GM21390 (cell line): ENCODE measurements around the gene ARMC2.
"Not testable (repeated sequence)": the region's sequence is repeated elsewhere in the genome, so short reads cannot be mapped to it uniquely, and the experiment has no call there.

Experiments
- ATAC-seq: cut with Tn5 transposase; IDR thresholded peaks from one replicate; pipeline ENCODE4 v1.9.1; 2021; ENCODE audit not compliant: unreplicated experiment

Gene ARMC2

GRCh38 chr6:108848116-108848868 lies at the start of gene ARMC2:
Gene ARMC2, plus strand, starts transcription at chr6:108848422. Its CDS starts 5,846 bp downstream, at chr6:108854268.
- peak; percentile 98 for ATAC-seq

- ATAC-seq = no peak
Observed at GRCh38 chr6:108798670-108799353, 49.4 kb upstream of the ARMC2 start.

- no peak for ATAC-seq
Observed at GRCh38 chr6:108799354-108799717, 48.9 kb upstream of the ARMC2 start.

- no peak for ATAC-seq
Observed at GRCh38 chr6:108799791-108800190, 48.4 kb upstream of the ARMC2 start.

GRCh38 chr6:108800427-108800864 lies 47.8 kb upstream of the ARMC2 start:
- ATAC-seq = no peak

GRCh38 chr6:108801366-108801765 lies 46.9 kb upstream of the ARMC2 start:
- no peak for ATAC-seq

GRCh38 chr6:108803982-108804490 lies 44.2 kb upstream of the ARMC2 start:
- no peak for ATAC-seq

GRCh38 chr6:108804956-108805355 lies 43.3 kb upstream of the ARMC2 start:
- ATAC-seq = no peak

GRCh38 chr6:108805611-108806167 lies 42.5 kb upstream of the ARMC2 start:
- ATAC-seq = peak; percentile 91

GRCh38 chr6:108806171-108806570 lies 42.1 kb upstream of the ARMC2 start:
- peak; percentile 7 for ATAC-seq

- no peak for ATAC-seq
Observed at GRCh38 chr6:108806665-108807064, 41.6 kb upstream of the ARMC2 start.

- no peak for ATAC-seq
Observed at GRCh38 chr6:108807928-108808327, 40.3 kb upstream of the ARMC2 start.

GRCh38 chr6:108809211-108809610 lies 39.0 kb upstream of the ARMC2 start:
- no peak for ATAC-seq

GRCh38 chr6:108810057-108810643 lies 38.1 kb upstream of the ARMC2 start:
- no peak for ATAC-seq

- ATAC-seq = no peak
Observed at GRCh38 chr6:108811490-108811889, 36.7 kb upstream of the ARMC2 start.

GRCh38 chr6:108813218-108813617 lies 35.0 kb upstream of the ARMC2 start:
- not testable (repeated sequence) for ATAC-seq

- ATAC-seq = not testable (repeated sequence)
Observed at GRCh38 chr6:108817276-108817675, 30.9 kb upstream of the ARMC2 start.

- no peak for ATAC-seq
Observed at GRCh38 chr6:108820006-108820405, 28.2 kb upstream of the ARMC2 start.

GRCh38 chr6:108822401-108822800 lies 25.8 kb upstream of the ARMC2 start:
- ATAC-seq = no peak

- ATAC-seq = no peak
Observed at GRCh38 chr6:108825326-108825725, 22.9 kb upstream of the ARMC2 start.

GRCh38 chr6:108831104-108831503 lies 17.1 kb upstream of the ARMC2 start:
- ATAC-seq = no peak

GRCh38 chr6:108832738-108833137 lies 15.5 kb upstream of the ARMC2 start:
- ATAC-seq = no peak
